Smooth muscle cell (in vitro differentiated cells): ENCODE results near the gene METTL2A. TPM values are rescaled to one million over a fixed set of nuclear protein-coding genes. Genes with fewer than 3 reads are reported as not detected.
"Not testable (repeated sequence)": the region's sequence is repeated elsewhere in the genome, so short reads cannot be mapped to it uniquely, and the experiment has no call there.

Experiments
- DNase-seq: peaks from one replicate; lab custom pipeline; 2025; ENCODE audit not compliant: unreplicated experiment; lab: John Stamatoyannopoulos, UW
- H2AFZ ChIP-seq: fragments of 200-600 bp; sonication (generic); 2 replicates; pipeline ENCODE4 v1.6.0; 2016; ENCODE audit warnings: antibody characterized with exemption, low read depth, mild to moderate bottlenecking
- H3F3A ChIP-seq: fragments of 200-600 bp; sonication (generic); 2 replicates; pipeline ENCODE4 v1.6.0; 2017; ENCODE audit warnings: antibody characterized with exemption, low read depth
- H3K27ac ChIP-seq: fragments of 200-600 bp; sonication (generic); 2 replicates; pipeline ENCODE4 v1.5.1; 2016; ENCODE audit warnings: low read depth, mild to moderate bottlenecking
- H3K27me3 ChIP-seq: fragments of 200-600 bp; sonication (generic); 2 replicates; pipeline ENCODE4 v1.6.1; 2016; ENCODE audit warnings: low read depth, mild to moderate bottlenecking
- H3K36me3 ChIP-seq: fragments of 200-600 bp; sonication (generic); 2 replicates; pipeline ENCODE4 v1.5.1; 2016; ENCODE audit warnings: low read depth
- H3K4me1 ChIP-seq: fragments of 200-600 bp; sonication (generic); 2 replicates; pipeline ENCODE4 v1.5.1; 2016; ENCODE audit warnings: low read depth
- H3K4me2 ChIP-seq: fragments of 200-600 bp; sonication (generic); 2 replicates; pipeline ENCODE4 v1.6.0; 2016; ENCODE audit warnings: mild to moderate bottlenecking
- H3K4me3 ChIP-seq: fragments of 200-600 bp; sonication (generic); 2 replicates; pipeline ENCODE4 v1.5.1; 2016; ENCODE audit warnings: mild to moderate bottlenecking
- H3K79me2 ChIP-seq: fragments of 200-600 bp; sonication (generic); 2 replicates; pipeline ENCODE4 v1.6.0; 2016; ENCODE audit warnings: low read depth, mild to moderate bottlenecking
- H3K9ac ChIP-seq: fragments of 200-600 bp; sonication (generic); 2 replicates; pipeline ENCODE4 v1.6.0; 2016; ENCODE audit warnings: low read depth
- H3K9me3 ChIP-seq: fragments of 200-600 bp; sonication (generic); replicated peaks from 2 replicates; pipeline ENCODE4 v1.5.1; 2016; ENCODE audit warnings: low read depth
- H4K20me1 ChIP-seq: fragments of 200-600 bp; sonication (generic); 2 replicates; pipeline ENCODE4 v1.6.0; 2016; ENCODE audit warnings: low read depth
- CTCF ChIP-seq: fragments of 200-600 bp; sonication (generic); IDR thresholded peaks from 2 replicates; pipeline ENCODE4 v1.5.1; 2017; ENCODE audit warnings: borderline replicate concordance, mild to moderate bottlenecking, antibody characterized with exemption; ENCODE audit not compliant: insufficient read depth, poor library complexity, severe bottlenecking
- WGBS: methylation state at CpG from one replicate; pipeline ENCODE4 v1.1.7; 2016; ENCODE audit warnings: low lambda C conversion rate; 5-methylcytosine and 5-hydroxymethylcytosine counted together
- polyA plus RNA-seq: library from polyadenylated mRNA; unstranded; fragments of >200 nt; fragmentation: Nextera tagmentation; extraction: Ambion mirVana; gene quantifications from 2 replicates; pipeline ENCODE4 v1.2.1, GENCODE V29; 2016
- total RNA-seq: library from RNA; depleted of rRNA; stranded (reverse); fragments of >200 nt; gene quantifications from 2 replicates; pipeline ENCODE4 v1.2.3, GENCODE V29; 2014

The METTL2A gene
- total and polyA plus RNA-seq, 2 experiments from 2014 or later = 13.6 to 13.7 TPM

GRCh38 chr17:62456016-62456415, 32.3 kb downstream of the METTL2A start:
- H3K4me1 ChIP-seq = no peaks in the 10 kb centered on the region
- 92% methylated on average over 7 of the region's 7 CpGs for WGBS
- H3K9ac ChIP-seq = no peak overlapping the region
- H3K9me3 ChIP-seq = no peaks in the 10 kb centered on the region
- no peak overlapping the region for H2AFZ ChIP-seq
- no peak overlapping the region for H3K27ac ChIP-seq
- DNase-seq = no peak
- H3K4me3 ChIP-seq = no peak overlapping the region
- no peaks in the 10 kb centered on the region for H3K27me3 ChIP-seq
- no peaks in the 10 kb centered on the region for H3K79me2 ChIP-seq
- no peaks in the 10 kb centered on the region for H3F3A ChIP-seq
- H3K4me2 ChIP-seq = no peak overlapping the region
- no peak for TF ChIP-seq CTCF
- H3K36me3 ChIP-seq = no peaks in the 10 kb centered on the region
- no peaks in the 10 kb centered on the region for H4K20me1 ChIP-seq

- H3F3A ChIP-seq, H3K4me2 ChIP-seq, H4K20me1 ChIP-seq, H3K27ac ChIP-seq, H3K9ac ChIP-seq, H3K79me2 ChIP-seq, H3K4me1 ChIP-seq, H3K9me3 ChIP-seq, H2AFZ ChIP-seq, DNase-seq, H3K27me3 ChIP-seq, H3K36me3 ChIP-seq, H3K4me3 ChIP-seq: not testable (repeated sequence)
- 91% methylated on average over 10 of the region's 10 CpGs for WGBS
These were observed 34.8 kb downstream of the METTL2A start for GRCh38 chr17:62458483-62458882.

- not testable (repeated sequence) for H3K4me2 ChIP-seq, H3K79me2 ChIP-seq
These were observed 40.7 kb downstream of the METTL2A start for GRCh38 chr17:62464422-62464821.

GRCh38 chr17:62465271-62465670, 41.6 kb downstream of the METTL2A start:
- H2AFZ ChIP-seq, H3K4me1 ChIP-seq, H3K79me2 ChIP-seq, H3K9ac ChIP-seq, H3F3A ChIP-seq, H3K4me3 ChIP-seq, H4K20me1 ChIP-seq, H3K9me3 ChIP-seq, DNase-seq, H3K27me3 ChIP-seq, H3K4me2 ChIP-seq, H3K27ac ChIP-seq, H3K36me3 ChIP-seq: not testable (repeated sequence)
- 95% methylated on average over 7 of the region's 7 CpGs for WGBS

More at GRCh38 chr17:62464422-62464821, 40.7 kb downstream of the METTL2A start:
- not testable (repeated sequence) for H3K9ac ChIP-seq, H3K27ac ChIP-seq, H2AFZ ChIP-seq, H4K20me1 ChIP-seq, H3K36me3 ChIP-seq, H3F3A ChIP-seq, H3K4me1 ChIP-seq, H3K27me3 ChIP-seq, H3K9me3 ChIP-seq, DNase-seq, H3K4me3 ChIP-seq
- WGBS = 91% methylated on average over 2 of the region's 3 CpGs

- not testable (repeated sequence) for H2AFZ ChIP-seq, H3K79me2 ChIP-seq, H3K4me2 ChIP-seq
These were observed 47.1 kb downstream of the METTL2A start for GRCh38 chr17:62470666-62471379.

GRCh38 chr17:62471380-62471880, 47.7 kb downstream of the METTL2A start:
- not testable (repeated sequence) for H2AFZ ChIP-seq, H3K27me3 ChIP-seq, H4K20me1 ChIP-seq, H3K79me2 ChIP-seq, H3K9ac ChIP-seq, DNase-seq, H3F3A ChIP-seq, H3K36me3 ChIP-seq, H3K4me1 ChIP-seq, H3K4me2 ChIP-seq, H3K9me3 ChIP-seq, H3K27ac ChIP-seq, H3K4me3 ChIP-seq
- WGBS = 82% methylated on average over 9 of the region's 9 CpGs

More at GRCh38 chr17:62470666-62471379, 47.1 kb downstream of the METTL2A start:
- not testable (repeated sequence) for H3K4me1 ChIP-seq, H3K4me3 ChIP-seq, H3K27me3 ChIP-seq, H3K9me3 ChIP-seq, H4K20me1 ChIP-seq, H3F3A ChIP-seq, H3K27ac ChIP-seq, H3K36me3 ChIP-seq, H3K9ac ChIP-seq
- WGBS = 49% methylated on average over 6 of the region's 8 CpGs
- peak; percentile 10 for DNase-seq

- not testable (repeated sequence) for H3K9me3 ChIP-seq, H3K36me3 ChIP-seq, H3K4me1 ChIP-seq, H2AFZ ChIP-seq, H3K4me2 ChIP-seq, H3K9ac ChIP-seq, H3K79me2 ChIP-seq, H4K20me1 ChIP-seq, H3K4me3 ChIP-seq, DNase-seq, H3F3A ChIP-seq, H3K27me3 ChIP-seq, H3K27ac ChIP-seq
- 86% methylated on average over 8 of the region's 8 CpGs for WGBS
These were observed 49.6 kb downstream of the METTL2A start for GRCh38 chr17:62473030-62473982.
